Thoracic aorta (tissue), 2 donors: ENCODE data around the gene CENPO. TPM values are rescaled to one million over a fixed set of nuclear protein-coding genes. Genes with fewer than 3 reads are reported as not detected.

ENCODE experiments used
- ATAC-seq: fragments of 150-250 bp; one replicate; pipeline ENCODE4 v1.8.0; 2017; ENCODE audit warnings: low read depth; ENCODE audit not compliant: insufficient number of reproducible peaks, low FRiP score
- DNase-seq: peaks from one replicate; pipeline ENCODE4 v3.0.0-alpha.2; 2020; ENCODE audit warnings: low spot score
- H3K27ac ChIP-seq, 2 donors: fragments of 200-600 bp; sonication (generic); 1 replicate in 1 of 2; 2 replicates in 1 of 2; pipeline ENCODE4 v1.5.1; 2016; ENCODE audit warnings: mild to moderate bottlenecking in 2 of 2, moderate library complexity in 2 of 2
- H3K27me3 ChIP-seq: fragments of 200-600 bp; sonication (generic); replicated peaks from 2 replicates; pipeline ENCODE4 v1.6.0; 2016; ENCODE audit warnings: mild to moderate bottlenecking; ENCODE audit not compliant: insufficient read depth
- H3K36me3 ChIP-seq: fragments of 200-600 bp; sonication (generic); one replicate; pipeline ENCODE4 v1.5.1; 2016
- H3K4me1 ChIP-seq, 2 donors: fragments of 200-600 bp; sonication (generic); 1 replicate in 1 of 2; 2 replicates in 1 of 2; pipeline versions ENCODE4 v1.5.1 to v1.6.0; 2016; ENCODE audit warnings: low read depth in 2 of 2, mild to moderate bottlenecking in 1 of 2; ENCODE audit not compliant: control insufficient read depth in 1 of 2
- H3K4me3 ChIP-seq: fragments of 200-600 bp; sonication (generic); 2 replicates; pipeline ENCODE4 v1.5.1; 2016; ENCODE audit warnings: mild to moderate bottlenecking
- H3K9me3 ChIP-seq: fragments of 200-600 bp; sonication (generic); 2 replicates; pipeline ENCODE4 v1.5.1; 2016
- total RNA-seq, 2 donors: library from RNA; depleted of rRNA; stranded (reverse); fragments of >200 nt; gene quantifications; one replicate each; pipeline versions ENCODE4 v1.1.0 to v1.2.3, GENCODE V29; 2016
- TF ChIP-seq, protein P1 (sequence below): fragments of 200-600 bp; sonication (generic); IDR thresholded peaks from one replicate; pipeline ENCODE4 v1.5.1; 2019; ENCODE audit warnings: antibody characterized with exemption

Gene CENPO
- total RNA-seq, 2 donors from 2014 or later, result 2.5 to 9.2 TPM

DNA sequence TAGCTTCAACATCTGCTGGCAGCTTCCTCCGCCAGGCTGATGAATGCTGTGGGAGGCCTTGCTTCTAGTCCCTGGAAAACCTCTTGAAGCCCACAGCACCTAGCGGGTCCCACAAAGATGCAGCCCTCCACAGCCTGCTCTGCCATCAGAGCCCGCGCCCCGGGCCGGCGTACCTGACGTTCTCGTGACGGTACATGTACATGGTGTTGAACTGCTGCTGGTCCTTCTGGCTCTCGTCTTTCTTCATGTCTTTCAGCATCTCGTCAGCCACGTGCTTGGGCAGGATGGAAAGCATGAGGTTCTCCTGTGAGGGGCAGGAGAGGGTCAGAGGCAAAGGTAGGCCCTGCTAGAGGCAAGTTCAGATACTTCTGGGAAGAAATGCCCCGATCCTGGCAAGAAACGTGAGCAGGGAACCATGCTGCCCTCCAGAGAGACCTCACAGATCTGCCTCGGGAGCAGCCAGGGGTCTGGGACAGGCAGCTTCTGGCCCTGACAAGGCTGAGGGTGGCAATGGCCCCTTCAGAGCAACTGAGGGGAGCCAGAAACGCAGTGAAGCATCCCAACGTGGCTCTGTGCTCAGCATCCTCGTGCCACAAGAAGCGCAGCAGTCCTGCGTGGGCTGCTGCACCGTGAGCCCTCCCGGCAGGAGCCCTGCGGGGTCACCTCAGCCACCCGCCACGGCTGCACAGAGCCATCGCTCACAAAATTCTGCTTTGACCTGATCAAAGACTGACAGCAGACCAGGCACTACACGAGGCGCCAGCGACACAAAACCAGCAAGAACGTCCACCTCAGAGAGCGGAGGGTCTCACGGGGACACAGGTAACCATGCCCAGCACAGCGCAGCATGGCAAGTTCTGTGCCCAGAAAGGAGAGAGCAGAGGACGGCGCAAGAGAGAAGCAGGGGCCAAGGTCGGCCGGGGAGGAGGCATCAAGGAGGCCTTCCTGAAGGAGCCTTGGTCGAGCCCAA is 49.1 kb downstream of the CENPO start:
- no peaks in the 10 kb centered on the region for H3K4me1 ChIP-seq
- TF ChIP-seq, protein P1, sequence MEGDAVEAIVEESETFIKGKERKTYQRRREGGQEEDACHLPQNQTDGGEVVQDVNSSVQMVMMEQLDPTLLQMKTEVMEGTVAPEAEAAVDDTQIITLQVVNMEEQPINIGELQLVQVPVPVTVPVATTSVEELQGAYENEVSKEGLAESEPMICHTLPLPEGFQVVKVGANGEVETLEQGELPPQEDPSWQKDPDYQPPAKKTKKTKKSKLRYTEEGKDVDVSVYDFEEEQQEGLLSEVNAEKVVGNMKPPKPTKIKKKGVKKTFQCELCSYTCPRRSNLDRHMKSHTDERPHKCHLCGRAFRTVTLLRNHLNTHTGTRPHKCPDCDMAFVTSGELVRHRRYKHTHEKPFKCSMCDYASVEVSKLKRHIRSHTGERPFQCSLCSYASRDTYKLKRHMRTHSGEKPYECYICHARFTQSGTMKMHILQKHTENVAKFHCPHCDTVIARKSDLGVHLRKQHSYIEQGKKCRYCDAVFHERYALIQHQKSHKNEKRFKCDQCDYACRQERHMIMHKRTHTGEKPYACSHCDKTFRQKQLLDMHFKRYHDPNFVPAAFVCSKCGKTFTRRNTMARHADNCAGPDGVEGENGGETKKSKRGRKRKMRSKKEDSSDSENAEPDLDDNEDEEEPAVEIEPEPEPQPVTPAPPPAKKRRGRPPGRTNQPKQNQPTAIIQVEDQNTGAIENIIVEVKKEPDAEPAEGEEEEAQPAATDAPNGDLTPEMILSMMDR, result no peak
- H3K4me3 ChIP-seq, result no peak overlapping the region
- ATAC-seq, result no peak
- no peaks in the 10 kb centered on the region for H3K9me3 ChIP-seq
- no peak overlapping the region for H3K27ac ChIP-seq
- peaks cover 5% of the 10 kb centered on the region for H3K36me3 ChIP-seq
- DNase-seq, result no peak
- H3K27me3 ChIP-seq, result no peaks in the 10 kb centered on the region

DNA sequence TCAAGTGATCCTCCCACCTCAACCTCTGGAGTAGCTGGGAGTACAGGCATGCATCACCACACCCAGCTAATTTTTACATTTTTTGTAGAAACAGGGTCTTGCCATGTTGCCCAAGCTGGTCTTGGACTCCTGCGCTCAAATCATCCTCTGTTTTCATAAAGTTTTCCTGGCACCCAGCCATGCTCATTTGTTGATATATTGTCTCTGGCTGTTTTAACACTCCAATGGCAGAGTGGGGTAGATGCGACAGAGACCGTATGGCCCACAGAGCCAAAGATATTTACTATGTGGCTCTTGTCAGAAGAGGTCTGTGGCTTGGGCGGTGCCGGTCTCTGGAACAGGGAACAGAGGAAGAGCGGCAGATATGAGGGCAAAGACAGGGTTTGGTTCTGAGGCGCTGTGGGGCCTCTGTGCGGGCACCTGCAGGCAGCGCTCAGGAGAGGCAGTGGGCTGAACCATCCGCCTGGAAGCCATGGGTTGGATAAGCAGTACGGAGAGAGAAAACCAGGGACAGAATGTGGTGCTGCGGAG is 50.2 kb downstream of the CENPO start:
- ATAC-seq, result no peak
- Histone ChIP-seq H3K27ac (no peak overlapping the region), H3K4me1 (no peaks in the 10 kb centered on the region), H3K4me3 (no peak overlapping the region), H3K36me3 (peaks cover 5% of the 10 kb centered on the region), H3K27me3 (no peaks in the 10 kb centered on the region), H3K9me3 (no peaks in the 10 kb centered on the region)
- DNase-seq, result no peak
- TF ChIP-seq, protein P1, result no peak

DNA sequence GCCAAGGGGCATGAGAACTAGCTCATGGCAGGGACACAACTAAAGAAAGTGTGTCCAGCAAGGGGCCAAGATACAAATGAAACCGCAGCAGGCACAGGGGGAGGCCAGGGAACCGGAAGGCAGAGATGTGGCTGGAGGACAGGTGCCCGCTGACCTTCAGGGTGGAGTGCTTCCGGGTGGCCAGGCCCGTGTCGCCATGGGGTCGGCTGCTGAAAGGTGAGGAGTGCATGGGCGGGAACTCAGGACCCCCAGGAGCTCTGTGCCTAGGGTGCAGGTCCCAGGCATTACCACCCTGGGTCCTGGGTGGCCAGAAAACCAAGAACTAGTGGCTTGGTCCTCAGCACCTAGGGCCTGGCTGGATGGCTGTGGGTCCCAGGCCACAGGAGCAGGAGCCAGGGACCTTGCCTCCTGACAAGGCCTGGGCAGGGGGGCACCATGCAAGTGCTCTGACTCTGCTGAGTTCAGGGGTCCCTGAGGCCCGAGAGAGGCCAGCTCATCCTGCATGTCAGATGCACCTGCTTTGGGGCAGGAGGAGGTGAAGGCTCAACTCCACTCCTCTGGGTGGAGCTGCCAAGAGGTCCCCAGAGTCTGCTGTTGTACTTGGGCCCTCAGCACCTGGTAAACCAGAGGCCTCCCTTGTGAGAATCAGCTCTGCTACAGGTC is 50.9 kb downstream of the CENPO start:
- Histone ChIP-seq H3K9me3 (no peaks in the 10 kb centered on the region), H3K36me3 (peaks cover 4% of the 10 kb centered on the region), H3K27ac (no peak overlapping the region), H3K4me1 (no peaks in the 10 kb centered on the region), H3K27me3 (no peaks in the 10 kb centered on the region), H3K4me3 (no peak overlapping the region)
- no peak for DNase-seq
- ATAC-seq, result no peak
- TF ChIP-seq, protein P1, result no peak

DNA sequence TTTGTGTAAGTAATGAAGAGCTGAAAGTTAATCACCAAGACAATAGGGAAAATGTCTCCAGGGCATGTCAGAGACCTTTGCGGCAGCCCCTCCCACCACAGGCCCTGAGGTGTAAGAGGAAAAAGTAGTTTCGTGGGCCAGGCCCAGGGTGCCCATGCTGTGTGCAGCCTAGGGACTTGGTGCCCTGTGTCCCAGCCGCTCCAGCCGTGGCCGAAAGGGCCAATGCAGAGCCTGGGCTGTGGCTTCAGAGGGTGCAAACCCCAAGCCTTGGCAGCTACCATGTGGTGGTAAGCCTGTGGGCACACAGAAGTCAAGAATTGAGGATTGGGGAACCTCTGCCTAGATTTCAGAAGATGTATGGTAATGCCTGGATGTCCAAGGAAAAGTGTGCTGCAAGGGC is 52.5 kb downstream of the CENPO start:
- H3K4me3 ChIP-seq, result no peak overlapping the region
- H3K27ac ChIP-seq, result no peak overlapping the region
- no peaks in the 10 kb centered on the region for H3K36me3 ChIP-seq
- no peak for ATAC-seq
- no peaks in the 10 kb centered on the region for H3K9me3 ChIP-seq
- H3K27me3 ChIP-seq, result no peaks in the 10 kb centered on the region
- no peaks in the 10 kb centered on the region for H3K4me1 ChIP-seq
- TF ChIP-seq, protein P1, result no peak
- DNase-seq, result no peak

DNA sequence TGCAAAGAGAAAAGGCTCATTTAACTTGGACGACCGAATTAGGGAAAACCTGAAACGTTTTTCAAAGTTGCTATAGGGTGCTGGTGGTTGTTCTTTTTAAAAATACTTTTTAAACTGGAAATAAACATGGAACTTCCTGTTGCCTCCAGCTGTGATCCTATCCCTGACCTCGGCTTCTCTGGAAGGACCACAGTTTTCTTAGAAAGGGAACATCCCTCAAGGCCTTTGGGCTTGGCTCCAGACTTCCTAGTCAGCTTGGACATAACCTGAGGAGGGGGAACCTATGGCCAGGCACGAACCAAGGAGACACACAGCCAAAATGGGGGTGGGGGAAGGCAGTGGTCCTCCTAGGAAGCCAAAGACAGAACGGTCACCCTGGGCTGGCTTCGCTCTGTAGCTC is 57.7 kb downstream of the CENPO start:
- ATAC-seq, result no peak
- peaks cover 12 to 19% of the 10 kb centered on the region in 2 donors for H3K4me1 ChIP-seq
- no peaks in the 10 kb centered on the region for H3K36me3 ChIP-seq
- DNase-seq, result no peak
- no peak overlapping the region for H3K27ac ChIP-seq
- TF ChIP-seq, protein P1, result no peak
- no peaks in the 10 kb centered on the region for H3K27me3 ChIP-seq
- no peaks in the 10 kb centered on the region for H3K9me3 ChIP-seq
- H3K4me3 ChIP-seq, result no peak overlapping the region
